ENCODE data around the gene COX4I1.

Gene COX4I1

DNA sequence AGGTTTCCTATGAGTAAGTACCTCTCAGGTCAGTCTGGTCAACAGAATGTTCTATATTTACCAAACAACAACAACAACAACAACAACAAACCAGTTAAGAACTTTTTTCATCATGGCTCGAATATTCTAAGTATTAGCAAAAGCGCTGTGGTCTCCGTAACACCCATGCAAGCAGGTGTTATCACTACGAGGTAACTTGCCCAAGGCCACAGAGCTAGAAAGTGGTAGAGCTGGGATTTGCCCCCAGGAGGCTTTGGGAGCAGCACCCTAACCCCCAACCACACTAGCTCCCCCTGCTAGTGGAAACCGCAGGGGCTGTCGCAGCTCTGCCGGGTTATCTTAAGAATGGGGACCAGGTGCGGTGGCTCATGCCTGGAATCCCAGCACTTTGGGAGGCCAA lies 24.7 kb upstream of the COX4I1 start:
- Histone ChIP-seq H3K9me3 (ENCODE audit: low read depth, low read length) (no peaks in the 10 kb centered on the region), H3K9ac (ENCODE audit: insufficient read length) (no peak overlapping the region), H3K36me3 (ENCODE audit: insufficient read depth, low read length) (peaks cover 7% of the 10 kb centered on the region; the same call in 1 of the 2 replicates), H3K27ac (no peak overlapping the region), H3K4me3 (no peak overlapping the region)
- no peak for DNase-seq (ENCODE audit: low read depth, low spot score)
- TF ChIP-seq POLR2AphosphoS5 (IDR thresholded peaks at IDR 0.05; ENCODE audit: borderline replicate concordance, low read depth, low read length) (no peak), FOXP2 (optimal IDR thresholded peaks at IDR 0.05; ENCODE audit: control extremely low read depth, extremely low read length, insufficient read depth) (no peak), EZH2 (IDR thresholded peaks at IDR 0.05) (no peak)

DNA sequence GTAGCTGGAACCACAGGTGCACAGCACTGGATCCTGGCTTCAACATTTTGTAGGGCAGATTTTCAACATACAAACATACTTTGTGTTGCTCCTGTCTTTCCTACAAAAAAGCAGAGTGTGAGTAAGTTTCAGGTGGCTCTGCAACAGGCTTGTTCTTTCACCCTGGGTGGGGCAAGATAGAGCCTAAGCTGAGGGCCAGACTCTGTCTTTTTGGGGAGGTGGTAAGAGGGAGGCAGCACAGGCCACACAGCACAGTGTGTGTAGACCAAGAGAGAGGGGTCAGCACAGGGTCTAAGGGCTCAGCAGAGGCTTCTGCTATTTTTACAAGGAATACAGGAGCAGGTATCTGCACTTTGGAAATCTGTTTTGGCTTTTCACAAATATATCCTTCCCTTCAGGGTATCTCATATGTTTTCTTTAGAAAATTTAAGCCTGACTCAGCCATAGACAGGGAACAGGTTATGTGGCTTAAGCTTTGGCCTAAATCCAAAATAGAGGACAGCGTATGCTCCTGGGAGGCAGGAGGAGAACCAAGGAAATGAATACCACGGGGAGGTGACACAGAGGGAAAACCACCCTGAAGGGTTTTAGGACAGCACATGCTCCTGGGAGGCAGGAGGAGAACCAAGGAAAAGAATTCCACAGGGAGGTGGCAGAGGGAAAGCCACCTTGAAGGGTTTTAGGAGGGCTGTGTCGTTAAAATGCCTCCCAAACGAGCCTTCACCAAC lies 21.7 kb upstream of the COX4I1 start:
- Histone ChIP-seq H3K27ac (no peak overlapping the region), H3K36me3 (ENCODE audit: insufficient read depth, low read length) (peaks cover 8% of the 10 kb centered on the region; the same call in 1 of the 2 replicates)
- no peak for DNase-seq (ENCODE audit: low read depth, low spot score)

DNA sequence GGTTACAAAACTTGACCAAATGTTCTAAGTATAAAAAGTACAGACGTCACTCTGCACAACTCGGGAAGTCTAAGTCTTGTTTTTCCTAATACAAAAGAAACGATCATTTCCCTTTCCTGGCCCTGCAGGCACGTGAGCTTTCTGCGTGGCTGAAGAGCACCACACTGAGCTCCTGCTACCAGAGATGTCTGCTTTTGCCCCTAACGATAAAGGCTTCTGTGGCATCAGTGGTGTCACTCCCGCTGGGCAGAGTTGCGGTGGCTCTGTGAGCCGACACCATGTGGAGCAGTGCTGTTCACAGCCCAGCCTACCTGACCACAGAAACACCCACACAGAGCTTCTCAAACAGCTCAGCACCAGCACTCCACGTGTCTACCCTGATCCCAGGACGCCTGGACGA lies 20.6 kb upstream of the COX4I1 start:
- no peak overlapping the region for H3K27ac ChIP-seq
- H3K9ac ChIP-seq (ENCODE audit: insufficient read length): no peak overlapping the region
- TF ChIP-seq POLR2AphosphoS5 (IDR thresholded peaks at IDR 0.05; ENCODE audit: borderline replicate concordance, low read depth, low read length) (no peak), EZH2 (IDR thresholded peaks at IDR 0.05) (no peak), FOXP2 (optimal IDR thresholded peaks at IDR 0.05; ENCODE audit: control extremely low read depth, extremely low read length, insufficient read depth) (no peak)
- peaks cover 8% of the 10 kb centered on the region; the same call in 1 of the 2 replicates for H3K36me3 ChIP-seq (ENCODE audit: insufficient read depth, low read length)
- H3K9me3 ChIP-seq (ENCODE audit: low read depth, low read length): no peaks in the 10 kb centered on the region
- H3K4me3 ChIP-seq: no peak overlapping the region
- DNase-seq (ENCODE audit: low read depth, low spot score): no peak

More for the DNA sequence above, 21.7 kb upstream of the COX4I1 start:
- Histone ChIP-seq H3K9me3 (ENCODE audit: low read depth, low read length) (no peaks in the 10 kb centered on the region), H3K9ac (ENCODE audit: insufficient read length) (no peak overlapping the region), H3K4me3 (no peak overlapping the region)
- TF ChIP-seq POLR2AphosphoS5 (IDR thresholded peaks at IDR 0.05; ENCODE audit: borderline replicate concordance, low read depth, low read length): no peak
- no peak for TF ChIP-seq EZH2 (IDR thresholded peaks at IDR 0.05)
- TF ChIP-seq FOXP2 (optimal IDR thresholded peaks at IDR 0.05; ENCODE audit: control extremely low read depth, extremely low read length, insufficient read depth): no peak

DNA sequence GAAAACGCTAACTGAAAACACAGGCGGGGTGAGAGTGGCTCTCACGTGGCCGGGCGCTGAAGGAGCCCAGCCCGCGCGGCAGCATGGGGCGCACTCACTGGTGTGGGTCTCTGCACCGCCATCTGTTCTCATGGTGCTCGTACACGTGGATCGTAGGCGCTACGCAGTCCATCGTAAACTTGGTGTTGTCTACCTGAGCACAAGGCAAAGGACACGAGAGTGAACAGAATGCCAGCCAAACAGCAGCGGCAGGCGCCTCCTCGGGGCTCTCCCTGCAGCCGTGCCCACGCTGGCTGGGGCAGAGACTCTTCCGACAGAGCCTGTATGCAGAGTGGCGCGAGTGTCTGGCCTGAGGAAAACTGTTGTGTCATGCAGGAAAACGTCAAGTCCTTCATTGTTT lies 19.2 kb upstream of the COX4I1 start:
- Histone ChIP-seq H3K9me3 (ENCODE audit: low read depth, low read length) (no peaks in the 10 kb centered on the region), H3K4me3 (no peak overlapping the region), H3K36me3 (ENCODE audit: insufficient read depth, low read length) (peaks cover 8% of the 10 kb centered on the region; the same call in 1 of the 2 replicates), H3K9ac (ENCODE audit: insufficient read length) (no peak overlapping the region), H3K27ac (no peak overlapping the region)
- TF ChIP-seq FOXP2 (optimal IDR thresholded peaks at IDR 0.05; ENCODE audit: control extremely low read depth, extremely low read length, insufficient read depth): no peak
- TF ChIP-seq EZH2 (IDR thresholded peaks at IDR 0.05): no peak
- TF ChIP-seq POLR2AphosphoS5 (IDR thresholded peaks at IDR 0.05; ENCODE audit: borderline replicate concordance, low read depth, low read length): no peak
- no peak for DNase-seq (ENCODE audit: low read depth, low spot score)

DNA sequence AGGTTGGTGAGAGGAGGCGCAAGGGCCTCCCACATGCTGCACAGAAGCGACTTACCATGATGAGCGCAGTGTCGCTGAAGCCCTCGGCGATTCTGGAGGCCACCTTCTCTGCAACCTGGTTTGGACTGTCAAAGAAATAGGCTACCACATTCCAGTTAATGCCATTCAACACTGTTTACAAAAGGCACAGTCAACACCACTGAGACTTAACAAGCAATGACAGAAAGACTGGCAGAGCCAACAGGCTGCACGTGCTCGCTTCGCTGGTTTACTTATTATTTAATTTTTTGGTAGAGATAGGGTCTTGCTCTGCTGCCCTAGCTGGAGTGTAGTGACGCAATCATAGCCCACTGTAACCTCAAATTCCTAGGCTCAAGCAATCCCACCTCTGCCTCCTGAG lies 18.3 kb upstream of the COX4I1 start:
- no peak overlapping the region for H3K27ac ChIP-seq
- H3K36me3 ChIP-seq (ENCODE audit: insufficient read depth, low read length): peaks cover 9% of the 10 kb centered on the region; the same call in 1 of the 2 replicates
- DNase-seq (ENCODE audit: low read depth, low spot score): no peak

DNA sequence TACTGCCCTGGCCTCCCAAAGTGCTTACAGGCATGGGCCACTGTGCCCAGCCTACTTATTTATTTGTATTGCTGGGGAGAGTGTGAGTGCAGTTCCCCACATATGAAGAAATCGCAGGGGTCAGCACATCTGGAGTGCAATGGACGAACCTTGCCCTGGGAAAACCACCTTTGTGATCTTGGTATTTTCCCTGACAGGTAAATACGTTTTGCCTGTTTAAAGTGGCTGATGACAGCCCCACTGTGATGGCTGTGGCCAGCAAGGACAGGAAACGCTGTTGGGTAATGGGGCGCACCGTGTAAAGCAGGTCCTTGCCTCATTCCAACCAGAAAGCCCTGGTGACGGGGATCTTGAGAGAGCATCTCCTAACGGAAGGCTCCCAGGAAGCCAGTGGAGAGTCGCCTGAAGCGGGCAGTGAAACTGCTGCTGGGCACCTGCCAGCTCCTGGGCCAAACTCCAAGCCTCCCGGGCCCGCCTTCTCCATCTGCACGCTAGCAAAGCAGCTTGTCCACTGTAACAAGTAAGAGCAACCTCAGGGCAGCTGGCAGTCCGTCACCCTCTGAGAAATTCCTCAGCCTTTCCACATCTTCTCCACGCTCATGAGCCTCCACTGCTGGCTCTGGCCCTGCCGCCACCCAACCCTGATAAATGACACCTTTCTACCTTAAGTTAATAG lies 17.7 kb upstream of the COX4I1 start:
- DNase-seq (ENCODE audit: low read depth, low spot score): no peak
- H3K9ac ChIP-seq (ENCODE audit: insufficient read length): no peak overlapping the region
- no peaks in the 10 kb centered on the region for H3K9me3 ChIP-seq (ENCODE audit: low read depth, low read length)
- no peak for TF ChIP-seq EZH2 (IDR thresholded peaks at IDR 0.05)
- no peak for TF ChIP-seq FOXP2 (optimal IDR thresholded peaks at IDR 0.05; ENCODE audit: control extremely low read depth, extremely low read length, insufficient read depth)
- no peak for TF ChIP-seq POLR2AphosphoS5 (IDR thresholded peaks at IDR 0.05; ENCODE audit: borderline replicate concordance, low read depth, low read length)
- H3K36me3 ChIP-seq (ENCODE audit: insufficient read depth, low read length): peaks cover 13% of the 10 kb centered on the region; the same call in 1 of the 2 replicates
- no peak overlapping the region for H3K4me3 ChIP-seq
- H3K27ac ChIP-seq: no peak overlapping the region

More for the DNA sequence above, 18.3 kb upstream of the COX4I1 start:
- Histone ChIP-seq H3K9ac (ENCODE audit: insufficient read length) (no peak overlapping the region), H3K9me3 (ENCODE audit: low read depth, low read length) (no peaks in the 10 kb centered on the region), H3K4me3 (no peak overlapping the region)
- no peak for TF ChIP-seq FOXP2 (optimal IDR thresholded peaks at IDR 0.05; ENCODE audit: control extremely low read depth, extremely low read length, insufficient read depth)
- TF ChIP-seq EZH2 (IDR thresholded peaks at IDR 0.05): no peak
- TF ChIP-seq POLR2AphosphoS5 (IDR thresholded peaks at IDR 0.05; ENCODE audit: borderline replicate concordance, low read depth, low read length): no peak

DNA sequence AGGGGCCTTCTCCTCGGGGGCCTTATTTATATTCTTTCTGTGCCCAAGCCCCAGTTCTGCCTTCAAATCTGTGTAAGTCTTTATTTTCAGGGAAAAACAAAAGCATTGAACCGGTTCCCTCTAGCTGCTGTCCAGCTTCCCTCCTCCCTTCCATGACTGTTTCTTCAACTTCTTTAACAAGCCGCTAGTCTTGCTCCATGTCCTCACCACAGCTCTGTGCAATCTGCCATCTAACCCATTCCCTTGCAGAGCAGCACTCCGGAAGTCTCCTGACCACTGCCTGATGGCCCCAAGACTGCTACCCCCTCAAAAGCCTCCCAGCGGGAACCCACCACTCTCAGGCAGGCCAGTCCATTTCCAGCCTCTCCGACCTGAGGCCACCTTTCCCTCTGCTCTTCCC lies 17.0 kb upstream of the COX4I1 start:
- Histone ChIP-seq H3K27ac (no peak overlapping the region), H3K9ac (ENCODE audit: insufficient read length) (no peak overlapping the region), H3K36me3 (ENCODE audit: insufficient read depth, low read length) (peaks cover 13% of the 10 kb centered on the region; the same call in 1 of the 2 replicates), H3K9me3 (ENCODE audit: low read depth, low read length) (no peaks in the 10 kb centered on the region), H3K4me3 (no peak overlapping the region)
- TF ChIP-seq FOXP2 (optimal IDR thresholded peaks at IDR 0.05; ENCODE audit: control extremely low read depth, extremely low read length, insufficient read depth) (no peak), EZH2 (IDR thresholded peaks at IDR 0.05) (no peak), POLR2AphosphoS5 (IDR thresholded peaks at IDR 0.05; ENCODE audit: borderline replicate concordance, low read depth, low read length) (no peak)
- no peak for DNase-seq (ENCODE audit: low read depth, low spot score)

DNA sequence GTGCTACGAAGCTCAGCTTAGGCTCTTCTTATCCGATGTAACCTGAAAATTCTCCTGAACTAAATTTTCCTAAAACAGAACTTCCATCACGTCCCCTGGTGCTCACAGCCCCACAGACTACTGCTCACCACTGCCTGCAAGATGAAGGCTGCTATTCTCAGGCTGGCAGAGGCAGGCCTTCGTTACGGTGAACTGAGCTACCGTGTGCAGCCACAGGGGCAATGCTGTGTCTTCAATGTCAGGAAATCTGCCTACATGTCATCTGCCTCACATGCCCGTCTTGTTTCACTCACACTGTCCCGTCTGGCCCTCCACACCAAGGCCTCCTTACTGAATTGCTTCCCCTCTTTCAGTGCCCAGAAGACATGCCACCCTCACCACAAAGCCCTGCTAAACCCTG lies 16.1 kb upstream of the COX4I1 start:
- H3K27ac ChIP-seq: no peak overlapping the region
- no peak overlapping the region for H3K9ac ChIP-seq (ENCODE audit: insufficient read length)
- TF ChIP-seq POLR2AphosphoS5 (IDR thresholded peaks at IDR 0.05; ENCODE audit: borderline replicate concordance, low read depth, low read length) (no peak), FOXP2 (optimal IDR thresholded peaks at IDR 0.05; ENCODE audit: control extremely low read depth, extremely low read length, insufficient read depth) (no peak), EZH2 (IDR thresholded peaks at IDR 0.05) (no peak)
- no peak overlapping the region for H3K4me3 ChIP-seq
- no peak for DNase-seq (ENCODE audit: low read depth, low spot score)
- H3K36me3 ChIP-seq (ENCODE audit: insufficient read depth, low read length): peaks cover 10% of the 10 kb centered on the region; the same call in 1 of the 2 replicates
- H3K9me3 ChIP-seq (ENCODE audit: low read depth, low read length): no peaks in the 10 kb centered on the region

Measured in SK-N-MC (cell line).